Adrenal gland (tissue), 5 donors: ENCODE results near the gene PIWIL4.

Source experiments
- POLR2A ChIP-seq, 2 donors: fragments of 450-650 bp; IDR thresholded peaks; one replicate each; pipeline ENCODE4 v1.6.1; 2017; ENCODE audit warnings: antibody characterized with exemption in 2 of 2, mild to moderate bottlenecking in 2 of 2, moderate library complexity in 1 of 2
- TF ChIP-seq, protein P1 (sequence below), 6 experiments: fragments of 450-650 bp in 4 of 6; fragments of 200-600 bp in 2 of 6; sonication (generic) in 1 of 6; IDR thresholded peaks; 1 replicate in 5 of 6; 2 replicates in 1 of 6; pipeline versions ENCODE4 v1.5.1 to v1.8.0; 2016 to 2021; ENCODE audit warnings: antibody characterized with exemption in 6 of 6, mild to moderate bottlenecking in 2 of 6, moderate library complexity in 1 of 6
- donor health status: DM: no; HTN: no; CAD: no.

DNA sequence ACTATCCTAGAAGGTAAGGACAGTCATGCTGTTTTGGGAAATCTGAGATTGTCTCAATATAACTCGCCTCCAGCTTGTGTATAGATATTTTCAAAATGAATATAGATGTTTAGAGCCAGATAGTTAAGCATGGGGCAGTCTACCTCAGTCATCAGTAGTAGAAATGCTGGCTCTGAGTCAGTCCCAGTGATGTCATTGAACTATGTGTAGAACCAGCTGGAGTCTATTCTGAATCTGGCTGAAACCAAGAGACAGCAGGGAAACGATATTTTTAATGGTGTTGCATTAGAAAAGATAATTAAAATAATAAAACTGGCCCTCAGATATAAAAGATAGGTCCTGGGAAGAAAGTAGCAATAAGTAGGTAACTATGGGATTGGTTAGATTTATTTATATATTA is 25.9 kb downstream of the PIWIL4 start:
- TF ChIP-seq, protein P1, sequence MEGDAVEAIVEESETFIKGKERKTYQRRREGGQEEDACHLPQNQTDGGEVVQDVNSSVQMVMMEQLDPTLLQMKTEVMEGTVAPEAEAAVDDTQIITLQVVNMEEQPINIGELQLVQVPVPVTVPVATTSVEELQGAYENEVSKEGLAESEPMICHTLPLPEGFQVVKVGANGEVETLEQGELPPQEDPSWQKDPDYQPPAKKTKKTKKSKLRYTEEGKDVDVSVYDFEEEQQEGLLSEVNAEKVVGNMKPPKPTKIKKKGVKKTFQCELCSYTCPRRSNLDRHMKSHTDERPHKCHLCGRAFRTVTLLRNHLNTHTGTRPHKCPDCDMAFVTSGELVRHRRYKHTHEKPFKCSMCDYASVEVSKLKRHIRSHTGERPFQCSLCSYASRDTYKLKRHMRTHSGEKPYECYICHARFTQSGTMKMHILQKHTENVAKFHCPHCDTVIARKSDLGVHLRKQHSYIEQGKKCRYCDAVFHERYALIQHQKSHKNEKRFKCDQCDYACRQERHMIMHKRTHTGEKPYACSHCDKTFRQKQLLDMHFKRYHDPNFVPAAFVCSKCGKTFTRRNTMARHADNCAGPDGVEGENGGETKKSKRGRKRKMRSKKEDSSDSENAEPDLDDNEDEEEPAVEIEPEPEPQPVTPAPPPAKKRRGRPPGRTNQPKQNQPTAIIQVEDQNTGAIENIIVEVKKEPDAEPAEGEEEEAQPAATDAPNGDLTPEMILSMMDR (IDR thresholded peaks at IDR 0.05), result no peak
- TF ChIP-seq POLR2A (IDR thresholded peaks at IDR 0.05), result no peak
